Left renal cortex interstitium (tissue), 4 donors: ENCODE results near the gene ACTG2. TPM values are rescaled to one million over a fixed set of nuclear protein-coding genes. Genes with fewer than 3 reads are reported as not detected.
"Not testable (repeated sequence)": the region's sequence is repeated elsewhere in the genome, so short reads cannot be mapped to it uniquely, and the experiment has no call there.

Experiments
- DNase-seq, 4 donors: peaks; one replicate each; pipeline ENCODE4 v3.0.0-alpha.2; 2013; ENCODE audit warnings: low read depth in 4 of 4, low spot score in 2 of 4, missing footprints in 1 of 4
- polyA plus RNA-seq, 4 donors: library from polyadenylated mRNA; unstranded; fragments of 120-200 nt; gene quantifications; one replicate each; pipeline ENCODE4 v1.2.1, GENCODE V29; 2013; ENCODE audit not compliant: insufficient read length in 4 of 4

The ACTG2 gene
- polyA plus RNA-seq, 4 donors = 0.40 to 4.7 (median 0.72) TPM

DNA sequence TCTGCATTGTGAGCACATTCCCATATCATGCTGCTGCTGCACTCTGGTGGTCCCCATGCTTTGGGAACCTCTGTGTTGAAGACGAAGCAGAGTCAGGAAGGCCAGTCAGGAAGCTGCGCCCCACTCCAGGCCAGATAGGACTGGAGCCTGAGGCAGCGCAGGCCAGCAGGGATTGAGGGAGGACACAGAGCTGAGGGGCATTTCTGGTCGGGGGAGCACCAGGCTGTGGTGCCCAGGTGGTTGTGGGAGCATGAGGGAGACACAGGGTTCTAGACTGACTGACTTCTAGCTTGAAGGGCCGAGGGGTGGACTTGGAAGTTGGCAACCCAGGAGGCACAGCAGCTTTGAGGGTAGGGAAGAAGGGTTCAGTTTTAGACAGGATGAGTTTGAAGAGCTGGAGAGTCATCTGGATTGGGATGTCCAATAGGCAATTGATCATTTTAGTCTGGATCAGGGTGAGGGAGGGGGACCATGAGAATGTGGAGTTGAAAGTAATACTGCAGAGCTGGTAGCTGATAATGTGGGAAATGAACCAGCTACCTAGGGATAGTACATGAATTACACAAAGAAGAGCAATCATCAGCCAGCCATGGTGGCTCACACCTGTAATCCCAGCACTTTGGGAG is 1.4 kb upstream of the ACTG2 start:
- no peak for DNase-seq

DNA sequence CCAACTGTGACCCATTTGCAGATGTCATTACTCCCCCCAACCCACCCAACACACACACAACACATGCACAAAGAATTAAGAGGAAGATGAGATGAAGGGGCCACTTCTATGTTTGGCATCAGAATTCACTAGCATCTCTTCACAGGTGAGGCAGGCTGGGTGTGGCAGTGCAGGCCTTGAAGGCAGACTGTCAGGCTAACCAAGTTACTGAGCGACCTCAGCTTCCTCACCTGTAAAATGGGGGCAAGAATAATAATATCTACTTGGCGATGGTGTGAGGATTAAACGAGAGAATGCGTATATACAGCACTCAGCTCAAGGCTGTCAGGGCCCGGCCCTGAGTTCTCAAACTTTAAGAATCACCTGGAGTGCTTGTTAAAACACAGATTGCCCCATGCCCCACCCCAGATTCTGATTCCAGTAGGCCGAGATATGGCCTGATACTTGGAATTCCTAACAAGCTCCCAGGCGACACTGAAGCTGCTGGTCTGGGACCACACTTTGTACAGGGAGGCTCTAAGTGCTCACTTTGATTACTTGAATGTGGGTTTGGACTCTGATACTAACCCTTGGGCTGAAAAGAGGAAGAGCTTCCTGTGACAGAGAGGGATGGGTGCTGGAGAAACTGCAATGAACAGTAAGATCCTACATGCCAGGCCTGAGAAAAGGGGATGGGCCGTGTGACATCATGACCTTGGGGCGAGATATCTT is 1.1 kb downstream of the ACTG2 start:
- no peak for DNase-seq

DNA sequence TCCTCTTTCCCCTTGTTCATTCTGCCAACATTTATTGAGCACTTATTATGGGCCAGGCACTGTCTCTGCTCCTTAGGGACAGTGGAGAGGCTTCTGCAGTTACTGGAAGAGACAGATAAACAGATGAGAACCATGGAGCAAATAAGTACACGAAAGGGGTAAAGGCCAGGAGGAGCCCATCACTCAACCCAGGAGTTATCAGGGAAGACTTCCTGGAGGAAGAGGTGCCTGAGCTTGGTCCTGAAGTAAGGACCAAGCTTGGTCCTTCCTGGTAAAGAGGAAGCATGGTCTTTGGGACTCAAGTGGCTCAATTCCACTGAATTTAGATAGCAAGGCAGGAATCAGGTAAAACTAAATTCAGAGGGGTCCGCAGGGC is 1.7 kb downstream of the ACTG2 start:
- DNase-seq = no peak

DNA sequence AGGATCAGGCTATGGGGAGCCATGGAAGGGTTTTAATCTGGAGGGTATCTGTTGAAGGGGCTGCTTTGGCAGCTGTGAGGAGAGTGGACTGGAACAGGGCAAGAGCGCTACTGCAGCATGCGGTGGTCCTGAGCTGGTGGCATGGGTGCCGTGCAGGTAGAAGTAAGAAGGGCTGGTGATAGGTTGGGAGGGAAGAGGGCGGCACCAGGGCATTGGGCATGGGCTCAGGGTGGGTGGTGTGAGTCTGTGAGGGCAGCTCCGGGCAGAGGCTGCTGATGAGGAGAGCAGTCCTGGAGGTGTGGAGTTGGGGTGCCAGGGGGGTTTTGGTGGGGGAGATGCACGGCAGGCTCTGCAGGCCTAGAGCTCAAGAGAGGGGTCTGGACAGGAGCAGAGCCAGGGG is 2.1 kb downstream of the ACTG2 start:
- DNase-seq = no peak

DNA sequence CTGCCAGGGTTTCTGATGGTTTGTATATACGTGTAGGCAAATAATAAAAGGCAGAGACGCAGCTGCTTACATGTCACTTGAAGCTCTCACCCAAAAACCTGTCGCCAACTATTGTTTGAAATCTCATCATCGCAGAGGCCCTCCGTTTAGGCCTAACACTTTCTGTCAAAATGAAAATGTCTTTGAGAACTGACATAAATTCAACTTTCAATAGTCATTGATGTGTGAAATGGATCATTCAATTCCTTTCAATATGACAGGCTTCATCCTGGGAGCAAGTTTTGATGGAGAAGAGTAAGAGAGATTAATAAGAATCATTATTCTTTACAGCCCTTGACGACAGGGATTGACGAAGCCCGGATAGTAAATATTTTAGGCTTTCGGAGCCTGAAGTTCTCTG is 2.7 kb downstream of the ACTG2 start:
- no peak for DNase-seq

DNA sequence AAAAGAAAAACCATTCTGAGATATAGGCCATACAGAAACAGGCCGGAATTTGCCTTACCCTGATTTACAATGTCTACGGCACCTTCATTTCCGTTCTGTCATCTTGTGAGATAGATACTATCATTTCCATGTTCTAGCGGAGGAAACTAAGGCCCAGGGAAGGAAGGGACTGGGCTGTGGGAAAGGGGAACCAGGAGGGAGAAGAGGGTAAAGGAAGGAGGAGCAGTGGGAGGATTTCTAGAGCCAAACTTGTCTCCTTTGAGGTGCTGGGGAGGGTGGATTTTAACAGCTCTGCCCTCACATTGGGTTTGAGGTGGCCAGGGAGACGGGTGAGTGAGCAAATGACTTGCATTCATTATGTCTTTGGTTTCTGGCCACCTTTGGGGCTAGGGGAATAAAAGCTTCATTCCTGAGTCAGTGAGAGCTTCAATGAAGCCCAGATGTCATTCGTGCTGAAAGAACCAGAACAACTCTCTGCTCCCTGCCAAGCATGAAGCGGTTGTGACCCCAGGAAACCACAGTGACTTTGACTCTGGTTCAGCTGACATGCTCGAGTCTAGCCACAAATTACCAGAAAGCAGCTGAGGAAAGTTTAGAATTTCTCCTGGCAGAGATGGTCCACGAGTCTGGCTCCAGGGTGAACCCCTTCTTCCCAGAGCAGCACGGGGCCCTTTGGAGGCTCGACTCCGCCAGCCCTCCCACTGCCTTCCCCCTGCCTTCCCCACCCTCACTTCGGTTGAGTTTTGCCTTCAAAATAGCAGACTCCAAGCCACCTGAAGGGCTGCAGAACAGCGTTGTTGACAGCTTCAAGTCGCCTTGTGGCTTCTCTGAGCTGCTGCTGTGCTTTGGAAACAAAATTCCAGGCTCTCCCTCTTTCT is 3.8 kb downstream of the ACTG2 start:
- no peak for DNase-seq

DNA sequence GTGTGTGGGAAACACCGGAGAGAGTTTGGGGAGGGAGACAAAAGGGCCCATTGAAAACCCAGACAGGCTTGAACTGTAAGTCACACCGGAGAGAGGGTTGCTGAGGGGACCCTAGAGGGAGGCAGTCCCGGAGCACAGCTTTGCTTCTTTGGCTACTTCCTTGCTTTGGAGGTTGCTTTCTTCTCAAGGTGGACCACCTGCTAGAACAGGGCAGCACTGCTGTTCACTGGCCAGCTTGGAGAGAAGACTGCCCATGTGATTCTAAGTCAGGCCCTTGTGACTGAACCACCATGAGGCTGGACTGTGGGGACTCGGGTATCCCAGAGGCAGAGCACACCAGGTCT is 4.4 kb downstream of the ACTG2 start:
- DNase-seq = no peak

DNA sequence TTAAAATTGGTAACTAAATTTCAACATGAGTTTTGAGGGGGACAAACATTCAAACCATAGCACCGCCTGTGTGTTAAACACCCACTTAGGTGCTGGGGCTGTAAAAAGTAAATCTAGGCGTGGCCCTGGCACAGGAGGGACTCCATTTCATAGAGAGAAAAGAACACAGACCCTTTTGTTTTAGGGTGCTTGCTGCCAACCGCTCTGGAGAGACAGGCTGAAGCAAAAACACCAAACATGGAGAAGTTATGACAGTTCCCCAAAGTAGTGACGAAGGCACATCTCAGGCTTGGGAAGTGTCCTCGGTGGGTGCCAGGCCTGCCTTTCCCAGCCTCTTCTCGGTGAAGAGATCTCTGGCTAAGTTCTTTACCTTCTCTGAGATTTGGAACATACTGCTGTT is 5.1 kb downstream of the ACTG2 start:
- no peak for DNase-seq

DNA sequence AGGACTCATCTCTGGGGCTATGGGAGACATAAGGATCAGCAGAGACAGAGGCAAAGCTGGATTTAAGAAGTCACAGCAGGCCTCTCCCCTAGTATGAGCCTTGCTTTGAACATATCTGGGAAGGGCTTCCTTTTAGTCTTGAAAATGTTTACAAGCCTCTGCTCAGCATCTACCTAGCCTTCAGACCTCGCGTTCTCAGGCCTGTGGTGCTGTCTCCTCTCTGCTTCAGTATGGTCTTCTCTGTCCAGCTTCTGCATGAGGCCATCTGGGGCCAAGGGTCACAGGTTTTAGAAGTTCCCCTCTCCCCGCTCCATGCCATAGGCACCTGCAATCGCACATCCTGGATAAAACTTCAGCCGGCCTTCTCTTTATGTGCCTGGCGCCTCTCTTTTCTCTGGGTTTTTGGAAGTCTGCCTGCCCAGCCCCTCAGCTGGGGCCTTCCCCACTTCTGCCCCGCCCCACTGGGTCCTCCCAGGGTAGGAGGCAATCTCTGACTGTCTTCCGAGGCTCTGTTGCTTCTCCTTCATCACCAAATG is 7.1 kb downstream of the ACTG2 start:
- DNase-seq = no peak

DNA sequence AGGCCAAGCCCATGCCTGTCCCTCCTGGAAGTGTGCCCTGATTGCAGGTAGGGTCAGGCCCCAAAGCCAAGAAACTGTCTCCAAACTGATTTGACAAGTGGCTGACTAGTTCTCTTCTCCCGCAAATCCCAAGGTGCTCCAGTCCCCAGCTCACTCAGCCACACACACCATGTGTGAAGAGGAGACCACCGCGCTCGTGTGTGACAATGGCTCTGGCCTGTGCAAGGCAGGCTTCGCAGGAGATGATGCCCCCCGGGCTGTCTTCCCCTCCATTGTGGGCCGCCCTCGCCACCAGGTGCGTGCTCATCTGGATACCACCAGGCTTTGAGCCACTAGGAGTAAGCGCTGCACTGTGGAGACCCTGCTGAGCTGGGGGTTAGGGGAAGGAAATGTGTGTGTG is 8.3 kb downstream of the ACTG2 start:
- DNase-seq = no peak

DNA sequence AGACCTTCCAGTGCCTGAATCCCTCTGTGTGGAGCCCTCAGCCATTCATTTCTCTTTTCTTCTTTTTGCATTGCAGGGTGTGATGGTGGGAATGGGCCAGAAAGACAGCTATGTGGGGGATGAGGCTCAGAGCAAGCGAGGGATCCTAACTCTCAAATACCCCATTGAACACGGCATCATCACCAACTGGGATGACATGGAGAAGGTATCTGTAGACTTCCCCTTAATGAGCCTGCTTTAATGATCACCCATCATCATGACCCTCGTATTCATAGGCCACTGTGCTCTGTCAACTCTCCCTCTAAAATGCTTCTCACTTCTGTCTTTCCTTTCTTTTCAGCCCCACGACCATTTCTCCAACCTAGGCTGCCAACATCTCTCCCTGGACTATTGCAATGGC is 9.5 kb downstream of the ACTG2 start:
- DNase-seq = no peak

DNA sequence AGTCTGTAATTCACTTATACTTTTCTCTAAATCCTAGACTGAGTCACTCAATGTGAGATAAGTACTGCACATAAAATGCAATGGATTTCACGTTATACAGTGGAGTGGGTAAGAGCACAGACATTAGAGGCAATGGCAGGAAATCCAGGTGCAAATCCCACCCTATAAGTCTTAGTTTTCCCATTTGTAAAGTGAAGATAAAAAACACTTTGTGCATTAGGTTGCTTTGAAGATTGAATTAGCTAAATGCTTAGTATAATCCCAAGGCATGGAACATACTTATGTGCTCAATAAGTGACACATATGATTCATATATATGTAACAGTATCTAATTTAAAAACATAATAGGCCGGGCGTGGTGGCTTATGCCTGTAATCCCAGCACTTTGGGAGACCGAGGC is 10.5 kb downstream of the ACTG2 start:
- no peak for DNase-seq

DNA sequence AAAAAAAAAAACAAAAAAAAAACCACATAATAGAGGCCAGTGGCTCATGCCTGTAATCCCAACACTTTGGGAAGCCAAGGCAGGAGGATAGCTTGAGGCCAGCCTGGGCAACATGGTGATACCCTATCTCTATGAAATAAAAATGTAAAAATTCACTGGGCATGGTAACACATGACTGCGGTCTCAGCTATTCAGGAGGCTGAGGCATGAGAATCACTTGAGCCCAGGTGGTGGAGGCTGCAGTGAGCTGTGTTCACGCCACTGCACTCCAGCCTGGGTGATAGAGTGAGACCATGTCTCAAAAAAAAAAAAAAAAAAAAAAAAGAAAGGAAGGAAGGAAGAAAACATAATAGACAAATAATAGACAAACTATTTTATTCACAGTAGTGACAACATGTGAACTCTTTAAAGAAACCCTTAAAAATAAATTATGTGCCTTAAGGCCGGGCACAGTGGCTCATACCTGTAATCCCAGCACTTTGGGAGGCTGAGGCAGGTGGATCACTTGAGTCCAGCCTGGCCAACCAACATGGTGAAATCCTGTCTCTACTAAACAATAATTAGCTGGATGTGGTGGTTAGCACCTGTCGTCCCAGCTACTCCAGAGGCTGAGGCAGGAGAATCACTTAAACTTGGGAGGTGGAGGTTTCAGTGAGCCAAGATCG is 11.3 kb downstream of the ACTG2 start:
- DNase-seq = not testable (repeated sequence)

DNA sequence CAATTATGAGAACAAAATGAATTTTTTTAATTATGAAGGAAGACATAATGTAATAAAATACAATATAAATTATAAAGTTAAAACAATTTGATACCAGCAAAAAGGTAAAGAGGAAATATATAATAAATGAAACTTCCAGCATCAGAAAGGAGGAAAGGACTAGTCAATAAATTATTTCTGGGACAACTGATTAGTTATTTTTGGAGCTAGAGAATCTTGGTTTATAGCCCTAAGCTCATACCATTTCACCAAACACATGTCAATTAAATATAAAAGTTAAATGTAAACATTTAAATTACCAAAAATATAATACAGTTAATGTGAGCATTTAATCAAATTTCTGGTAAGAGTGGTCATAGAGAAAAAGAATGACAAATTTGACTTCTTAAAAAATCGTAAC is 12.1 kb downstream of the ACTG2 start:
- no peak for DNase-seq

DNA sequence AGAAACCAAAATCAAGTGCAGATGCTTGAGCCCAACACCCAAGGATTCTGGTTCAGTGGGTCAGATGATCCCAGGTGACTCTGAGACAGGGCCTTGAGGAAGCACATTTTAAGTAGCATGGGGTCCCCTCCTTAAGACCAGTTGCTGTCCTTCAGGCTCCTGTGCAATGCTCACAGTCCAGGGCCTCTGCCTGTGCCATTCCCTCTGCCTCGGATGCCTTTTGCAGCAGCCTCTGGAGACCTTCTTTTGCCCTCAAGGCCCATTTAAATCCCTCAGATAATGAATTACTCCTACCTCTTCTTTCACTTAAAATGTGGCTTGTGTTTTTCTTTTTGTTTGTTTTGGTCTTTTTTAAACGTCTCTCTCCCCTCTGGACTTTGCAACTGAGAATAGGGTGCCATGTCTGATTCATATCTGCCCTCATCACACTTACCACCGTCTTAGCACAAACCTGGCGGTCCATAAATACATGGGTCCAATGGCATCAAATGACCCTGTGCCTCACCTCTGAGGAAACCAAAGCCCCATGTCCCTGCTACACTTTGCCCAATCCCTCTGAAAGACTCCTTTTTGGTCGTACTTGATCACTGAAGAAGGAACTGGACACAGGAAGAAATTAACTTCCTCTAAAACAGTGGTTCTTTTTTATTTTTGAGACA is 14.2 kb downstream of the ACTG2 start:
- no peak for DNase-seq

DNA sequence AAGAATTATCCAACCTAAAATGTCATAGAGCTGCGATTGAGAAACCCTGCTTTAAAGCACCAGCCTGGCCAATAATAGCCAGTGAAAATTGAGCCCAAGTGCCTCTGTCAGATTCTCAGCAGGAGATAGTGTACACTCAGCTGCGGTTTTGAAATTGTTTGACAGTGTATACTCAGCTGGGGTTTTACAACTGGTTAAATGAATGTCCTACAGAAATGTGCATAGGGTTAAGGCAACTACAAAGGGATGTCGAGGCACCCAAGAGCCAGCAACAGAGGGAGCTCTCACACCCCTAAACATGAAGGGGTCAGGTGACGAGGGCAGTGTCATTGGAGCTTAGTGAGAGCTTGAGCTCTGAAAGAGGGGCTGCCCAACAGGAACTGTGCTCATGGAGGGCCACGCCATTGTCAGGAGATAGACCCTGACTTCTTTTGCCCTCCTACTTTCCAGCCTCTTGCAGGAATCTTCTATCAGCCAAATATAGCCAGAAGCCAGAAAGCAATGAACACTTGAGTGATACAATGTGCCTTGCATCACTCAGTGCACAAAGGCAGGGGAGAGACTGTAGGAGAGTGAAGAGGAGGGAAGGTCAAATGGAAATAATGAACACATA is 15.1 kb downstream of the ACTG2 start:
- DNase-seq = no peak

DNA sequence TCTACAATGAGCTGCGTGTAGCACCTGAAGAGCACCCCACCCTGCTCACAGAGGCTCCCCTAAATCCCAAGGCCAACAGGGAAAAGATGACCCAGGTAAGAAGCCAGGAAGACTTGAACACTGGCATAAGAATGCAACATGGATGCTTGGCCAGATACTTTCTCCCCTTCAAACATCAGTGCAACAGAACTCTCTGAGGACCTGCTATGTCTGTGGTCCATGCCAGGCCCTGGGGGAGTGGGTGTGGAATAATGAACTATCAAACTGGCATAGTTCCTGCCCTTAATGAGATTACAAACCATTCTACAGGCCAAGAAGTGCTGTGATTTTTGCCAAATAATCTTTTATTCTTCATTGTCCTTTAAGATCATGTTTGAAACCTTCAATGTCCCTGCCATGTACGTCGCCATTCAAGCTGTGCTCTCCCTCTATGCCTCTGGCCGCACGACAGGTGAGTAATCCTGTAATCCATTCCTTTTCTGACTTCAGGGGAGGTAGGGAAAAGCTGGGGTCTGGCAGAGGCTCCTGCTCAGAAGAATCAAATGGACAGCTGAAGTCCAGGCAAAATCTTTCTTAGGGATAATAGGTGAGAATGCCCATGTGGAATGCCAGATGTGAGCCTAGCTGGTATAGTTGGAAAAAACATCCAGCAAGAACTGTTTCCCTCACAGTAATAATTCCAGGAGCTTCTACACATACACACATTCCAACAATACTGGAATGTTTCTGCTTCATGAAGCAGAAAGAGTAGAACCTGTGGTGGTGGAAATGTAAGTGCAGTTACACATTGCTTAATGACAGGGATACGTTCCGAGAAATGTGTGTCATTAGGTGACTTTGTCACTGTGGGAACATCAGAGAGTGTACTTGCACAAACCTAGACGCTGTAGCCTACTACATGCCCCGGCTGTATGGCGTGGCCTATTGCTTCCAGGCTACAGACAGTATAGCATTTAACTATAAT is 16.2 kb downstream of the ACTG2 start:
- DNase-seq = peak in 1 of 4 donors; percentile 16

DNA sequence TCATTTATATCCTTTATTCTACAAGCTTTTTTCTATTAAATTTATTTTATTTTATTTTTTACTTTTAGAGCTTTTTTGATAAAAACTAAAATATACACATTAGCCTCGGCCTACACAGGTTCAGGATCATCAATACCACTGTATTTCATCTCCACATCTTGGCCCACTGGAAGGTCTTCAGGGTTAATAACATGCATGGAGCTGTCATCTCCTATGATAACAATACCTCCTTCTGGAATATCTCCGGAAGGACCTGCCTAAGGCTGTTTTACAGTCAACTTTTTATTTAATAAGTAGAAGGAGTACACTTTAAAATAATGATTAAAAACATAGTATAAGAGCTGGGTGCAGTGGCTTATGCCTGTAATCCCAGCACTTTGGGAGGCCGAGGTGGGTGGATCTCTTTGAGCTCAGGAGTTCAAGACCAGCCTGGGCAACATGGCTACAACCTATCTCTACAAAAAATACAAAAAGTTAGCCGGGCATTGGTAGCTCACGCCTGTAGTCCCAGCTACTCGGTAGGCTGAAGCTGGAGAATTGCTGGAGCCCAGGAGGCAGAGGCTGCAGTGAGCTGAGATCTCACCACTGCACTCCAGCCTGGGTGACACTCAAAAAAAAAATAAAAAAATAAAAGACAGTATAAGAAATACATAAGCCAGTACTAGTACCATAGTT is 18.2 kb downstream of the ACTG2 start:
- DNase-seq = no peak
